ENCODE data around the gene GNAI2.

Gene GNAI2

DNA sequence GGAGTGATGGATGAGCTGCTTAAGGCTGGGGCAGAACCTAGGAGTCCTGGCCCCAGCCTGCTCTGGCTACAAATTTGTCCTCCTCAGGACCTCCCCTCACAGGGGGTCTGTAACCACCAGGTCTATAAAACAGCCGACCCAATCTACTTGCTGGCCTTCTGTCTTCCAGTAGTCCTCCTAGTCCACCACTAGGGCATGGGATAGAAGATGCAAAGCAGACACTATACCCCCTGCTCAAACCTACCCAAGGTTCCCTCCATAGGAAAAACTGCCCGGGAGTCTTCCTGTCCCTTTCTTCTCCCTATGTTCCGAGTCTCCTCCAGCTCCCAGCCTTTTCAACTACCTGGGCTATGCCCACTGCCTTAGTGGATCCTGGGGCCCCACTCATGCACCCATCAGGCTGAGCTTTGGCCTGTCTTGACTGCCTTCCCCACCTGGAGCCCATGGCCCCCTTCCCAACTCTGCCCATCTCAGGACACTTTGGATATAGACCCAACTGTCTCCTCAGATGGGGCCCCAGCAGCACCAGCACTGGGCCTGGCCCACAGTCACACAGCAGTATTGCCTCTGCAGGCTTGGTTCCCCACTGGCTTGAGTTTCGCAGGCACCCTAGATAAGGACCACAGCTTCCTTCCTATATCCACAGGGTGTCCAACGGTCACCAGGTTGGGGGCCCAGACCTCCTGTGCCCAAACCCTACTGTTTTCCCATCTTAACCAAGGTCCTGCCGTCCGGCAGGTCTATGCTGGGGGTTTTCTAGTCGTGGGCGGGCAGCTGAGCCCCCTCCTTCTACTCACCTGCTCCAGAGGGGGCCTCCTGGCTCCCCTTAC, 62.1 kb downstream of the GNAI2 start:
- DNase-seq (ENCODE audit: low read depth) = no peak

DNA sequence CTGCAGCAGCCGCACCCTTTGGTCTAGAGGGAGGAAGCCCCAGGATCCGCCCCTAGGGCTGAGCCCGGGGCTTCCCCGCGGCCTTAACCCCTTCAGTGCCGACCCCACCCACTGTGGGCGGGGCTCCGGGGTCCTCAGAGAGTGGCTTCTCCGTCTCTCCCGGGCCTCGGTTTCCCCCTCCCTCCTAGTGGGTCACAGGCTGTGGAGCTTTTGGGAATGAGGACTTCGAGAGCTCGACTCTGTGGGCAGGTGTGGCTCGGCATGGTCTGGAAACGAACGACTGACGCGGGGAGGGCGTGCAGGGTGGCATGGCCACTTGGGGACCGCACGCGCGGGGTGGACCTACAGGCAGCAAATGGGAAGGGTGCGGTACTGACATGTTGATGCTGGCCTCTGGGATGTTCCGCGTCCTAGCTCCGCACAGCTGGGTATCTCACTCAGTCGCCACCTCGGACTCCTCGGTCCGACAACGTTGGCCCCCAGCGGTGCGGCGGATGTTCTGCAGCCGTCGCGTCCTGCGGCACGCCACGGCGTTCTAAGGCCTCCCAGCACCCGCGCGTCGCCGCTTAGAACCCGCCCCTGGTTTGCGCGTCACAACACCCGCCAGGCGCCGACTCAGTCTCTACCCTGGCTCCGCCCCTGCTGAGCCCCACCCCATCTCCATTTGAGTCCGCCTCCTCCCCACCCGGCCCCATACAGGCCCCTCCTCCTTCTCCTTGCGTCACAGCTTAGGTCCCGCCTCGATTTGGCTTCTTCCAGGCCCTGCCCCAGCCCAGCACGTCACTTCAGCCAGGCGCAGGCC, 63.0 kb downstream of the GNAI2 start, which contains the start of the genes HYAL3 and NAA80:
Gene HYAL3, minus strand, starts transcription at position 570 of the 802 bp plus-strand sequence. CDS start 3,803 bp downstream, outside the sequence.
Gene NAA80, minus strand, starts transcription at position 570 of the 802 bp plus-strand sequence. CDS start 1,942 bp downstream, outside the sequence.
- peak; percentile 100 for DNase-seq (ENCODE audit: low read depth)

DNA sequence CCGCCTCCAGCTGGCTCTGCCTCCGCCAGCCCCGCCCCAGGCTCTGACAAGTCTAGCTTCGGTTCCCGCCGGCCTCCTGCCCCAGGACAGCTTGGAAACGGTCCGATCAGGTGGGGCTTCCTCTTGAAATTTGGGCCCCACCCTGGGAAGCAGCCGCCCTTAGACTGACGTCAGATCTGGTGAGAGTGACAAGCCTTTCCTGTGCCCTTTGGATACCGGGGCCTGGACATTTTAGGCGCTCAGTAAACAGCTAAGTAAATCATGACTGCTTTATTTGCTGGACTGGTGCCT, 63.6 kb downstream of the GNAI2 start:
- DNase-seq (ENCODE audit: low read depth) = no peak

DNA sequence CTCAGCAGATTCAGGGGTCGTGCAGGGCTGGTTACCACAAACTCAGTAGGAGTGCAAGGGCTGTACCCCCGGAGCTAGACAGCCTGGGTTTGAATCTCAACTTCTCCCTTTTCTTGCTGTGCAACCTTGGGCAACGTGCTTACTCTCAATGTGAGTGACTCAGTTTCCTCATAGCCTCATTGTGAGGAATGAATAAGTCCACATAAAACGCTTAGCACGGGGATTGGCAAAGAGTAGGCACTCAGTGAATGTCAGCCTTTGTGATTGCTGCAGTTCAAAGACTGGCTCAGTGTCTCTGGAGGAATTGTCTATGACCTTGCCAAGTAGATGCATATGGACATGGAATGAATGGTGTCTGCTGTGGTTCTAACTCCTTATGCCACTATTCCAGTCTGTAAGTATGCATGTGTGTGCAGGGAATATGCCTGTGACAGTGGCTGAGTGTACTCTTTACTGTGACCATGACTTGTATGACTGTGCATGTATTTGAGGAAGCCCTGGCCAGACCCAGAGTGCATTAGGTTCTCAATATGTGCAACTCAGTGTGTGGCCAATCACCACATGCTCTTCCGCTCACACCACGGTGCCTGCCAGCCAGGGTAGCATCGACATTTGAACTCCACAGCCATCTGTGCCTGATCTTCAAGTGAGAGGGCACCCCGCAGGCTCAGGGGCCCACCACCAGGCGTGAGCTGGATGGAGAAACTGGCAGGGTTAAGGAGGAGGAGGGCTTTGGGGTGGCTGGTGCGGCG, 64.1 kb downstream of the GNAI2 start:
- DNase-seq (ENCODE audit: low read depth) = peak; percentile 54

DNA sequence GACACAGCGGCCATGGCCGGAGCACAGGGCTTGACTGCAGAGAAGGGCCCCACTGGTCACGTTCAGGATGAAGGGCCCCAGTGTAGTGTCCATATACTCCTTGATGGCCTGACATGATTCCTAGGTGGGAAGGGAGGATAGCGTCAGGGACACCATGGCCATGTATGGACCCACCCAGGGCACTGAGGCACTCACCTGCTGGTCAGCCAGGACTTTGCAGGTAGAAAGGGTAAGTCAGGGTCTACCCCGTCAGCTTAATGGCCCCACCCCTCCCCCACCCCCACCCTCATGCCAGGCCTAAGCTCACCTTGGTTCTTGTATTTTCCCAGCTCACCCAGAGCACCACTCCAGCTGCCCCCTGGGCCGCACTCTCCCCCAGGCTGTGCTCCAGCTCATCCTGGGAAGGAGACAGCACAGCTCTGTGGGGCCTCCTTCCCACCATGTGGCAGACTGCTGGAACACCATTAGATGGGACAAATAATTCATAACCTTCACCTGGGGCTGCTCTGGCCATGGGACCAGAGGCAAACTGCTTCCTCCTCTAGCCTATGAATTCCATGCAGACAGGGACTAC, 64.8 kb downstream of the GNAI2 start:
- DNase-seq (ENCODE audit: low read depth) = no peak

DNA sequence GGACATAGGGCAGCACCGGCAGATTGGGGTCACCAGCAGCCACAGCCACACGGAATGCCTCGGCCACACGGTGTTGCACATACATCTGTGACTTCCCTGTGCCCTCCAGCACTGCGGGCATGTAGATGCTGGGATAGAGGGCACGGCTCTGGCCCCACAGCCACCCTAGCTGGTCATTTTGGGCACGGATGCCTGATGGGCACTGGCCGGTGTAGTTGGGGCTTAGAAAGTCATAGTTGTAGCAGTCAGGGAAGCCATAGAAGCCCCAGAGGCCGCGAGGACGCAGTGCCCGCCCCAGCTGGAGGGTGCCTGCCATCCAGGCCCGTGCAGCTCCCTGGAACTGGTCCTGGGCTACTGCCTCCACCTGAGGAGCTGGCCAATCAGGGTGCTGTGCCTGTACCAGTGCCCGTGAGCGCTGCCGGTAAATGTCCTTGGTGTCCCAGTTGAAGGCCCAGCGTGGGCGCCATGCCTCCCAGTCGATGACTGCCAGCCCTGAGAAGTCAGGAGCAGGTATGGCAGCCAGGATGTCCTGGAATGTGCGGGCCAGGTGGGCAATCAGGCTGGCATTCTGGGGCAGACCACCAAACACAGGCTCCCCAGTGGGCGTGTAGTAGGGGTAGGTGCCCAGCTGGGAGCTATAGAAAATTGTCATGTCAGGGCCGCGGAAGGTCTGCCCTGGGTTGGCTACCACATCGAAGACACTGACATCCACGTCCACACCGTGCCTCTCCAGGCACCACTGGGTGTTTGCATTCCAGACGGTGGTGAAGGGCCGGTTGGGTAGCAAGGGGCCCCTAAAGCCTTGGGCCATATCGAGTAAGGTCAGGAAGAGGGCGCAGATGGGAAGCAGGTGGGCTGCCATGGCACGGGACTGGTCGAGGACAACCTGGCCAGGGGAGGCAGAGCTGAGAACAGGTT, 66.3 kb downstream of the GNAI2 start:
- DNase-seq (ENCODE audit: low read depth) = no peak

DNA sequence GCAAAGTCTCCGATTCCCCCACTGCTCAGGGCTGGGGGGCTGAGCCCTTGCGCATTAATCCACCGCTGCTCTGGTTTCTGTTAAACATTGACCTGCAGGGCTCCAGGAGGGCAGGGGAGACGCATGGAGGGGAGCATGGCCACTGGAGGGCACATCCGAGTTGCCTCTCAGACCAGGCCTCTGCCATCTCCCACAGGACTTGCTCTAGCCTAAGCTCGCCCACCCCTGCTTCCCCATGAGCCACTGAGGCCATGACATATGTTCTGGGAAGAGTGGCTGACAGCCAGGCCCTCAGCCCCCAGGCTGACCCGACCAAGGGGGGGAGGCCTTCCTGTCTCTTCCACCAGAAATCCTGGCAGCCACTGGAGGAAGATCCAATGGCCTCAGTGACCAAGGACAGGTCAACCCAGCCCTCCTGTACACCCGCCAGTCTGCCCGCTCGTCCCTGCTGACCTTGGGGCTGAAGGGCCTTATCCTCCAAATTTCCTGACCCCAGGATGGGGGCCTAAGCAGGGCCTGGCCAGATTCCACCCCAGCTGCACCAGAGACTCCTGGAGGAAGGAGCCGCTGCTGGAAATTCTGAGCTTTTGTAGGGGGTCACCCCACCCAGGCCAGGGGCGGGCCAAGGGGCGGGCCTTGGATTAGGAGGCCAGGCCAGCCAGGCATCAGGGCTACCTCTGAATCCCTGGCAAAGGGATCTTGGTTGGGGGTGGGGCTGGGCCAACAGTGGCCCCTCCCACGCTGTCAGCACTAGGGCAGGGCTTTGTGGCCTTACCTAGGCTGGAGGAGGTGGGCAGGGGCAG, 67.2 kb downstream of the GNAI2 start, which contains the start of gene HYAL1:
Gene HYAL1, minus strand, starts transcription at position 562 of the 803 bp plus-strand sequence. CDS start 618 bp downstream, outside the sequence.
- peak; percentile 23 for DNase-seq (ENCODE audit: low read depth)

DNA sequence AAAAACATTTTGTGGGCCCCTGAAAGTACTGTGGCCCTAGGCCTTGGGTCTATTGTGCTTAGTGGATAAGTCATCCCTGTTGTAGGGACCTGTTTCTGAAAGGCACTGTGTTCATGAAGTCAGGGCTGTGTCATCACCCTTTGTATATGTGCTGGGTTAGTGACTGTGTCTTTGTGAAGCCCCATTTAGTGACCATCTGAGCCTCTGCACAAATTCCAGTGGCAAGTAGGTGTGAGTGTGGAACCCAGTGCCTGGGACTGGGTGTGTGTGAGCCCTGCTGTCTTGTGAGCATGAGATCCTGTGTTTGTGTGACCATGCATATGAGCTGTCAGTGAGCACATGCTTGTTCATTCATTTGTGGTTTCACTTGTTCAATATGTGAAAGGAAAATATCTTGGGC, 68.6 kb downstream of the GNAI2 start:
- no peak for DNase-seq (ENCODE audit: low read depth)

All from EH (cell line).